Neural cell (in vitro differentiated cells): ENCODE measurements around the gene GOLGA6L2.

Source experiments
- CTCF ChIP-seq: fragments of 450-650 bp; IDR thresholded peaks from 2 replicates; pipeline ENCODE4 v1.5.1; 2014; ENCODE audit warnings: antibody characterized with exemption, mild to moderate bottlenecking, moderate library complexity; ENCODE audit not compliant: poor library complexity, severe bottlenecking
- EP300 ChIP-seq: fragments of 450-650 bp; conservative IDR thresholded peaks from 2 replicates; pipeline ENCODE4 v1.6.1; 2014; ENCODE audit warnings: antibody characterized with exemption, mild to moderate bottlenecking, moderate library complexity; ENCODE audit not compliant: poor library complexity, severe bottlenecking
- EZH2 ChIP-seq: fragments of 200-600, 300-800 bp; shearing (Covaris generic), sonication (generic); IDR thresholded peaks from 2 replicates; pipeline ENCODE4 v1.6.1; 2014; ENCODE audit warnings: antibody characterized with exemption, low read length, borderline replicate concordance, mild to moderate bottlenecking; ENCODE audit not compliant: insufficient read depth, poor library complexity, severe bottlenecking
- MXI1 ChIP-seq: fragments of 450-650 bp; conservative IDR thresholded peaks from 2 replicates; pipeline ENCODE4 v1.6.1; 2014; ENCODE audit warnings: antibody characterized with exemption, mild to moderate bottlenecking; ENCODE audit not compliant: poor library complexity, severe bottlenecking
- POLR2AphosphoS5 ChIP-seq: IDR thresholded peaks from 2 replicates; pipeline ENCODE4 v1.6.1; 2012
- RAD21 ChIP-seq: fragments of 450-650 bp; conservative IDR thresholded peaks from 2 replicates; pipeline ENCODE4 v1.6.1; 2014; ENCODE audit warnings: antibody characterized with exemption, mild to moderate bottlenecking, moderate library complexity
- REST ChIP-seq: IDR thresholded peaks from 2 replicates; pipeline ENCODE4 v1.6.1; 2012; ENCODE audit warnings: borderline replicate concordance
- SMC3 ChIP-seq: fragments of 450-650 bp; conservative IDR thresholded peaks from 2 replicates; pipeline ENCODE4 v1.6.1; 2014; ENCODE audit warnings: antibody characterized with exemption, mild to moderate bottlenecking, moderate library complexity; ENCODE audit not compliant: poor library complexity

- no peak for TF ChIP-seq POLR2AphosphoS5
- no peak for TF ChIP-seq EZH2
- no peak for TF ChIP-seq REST
- no peak for TF ChIP-seq EP300
- TF ChIP-seq CTCF = no peak
- TF ChIP-seq SMC3 = no peak
- TF ChIP-seq MXI1 = no peak
- no peak for TF ChIP-seq RAD21
Observed at GRCh38 chr15:23422099-23422945, 24.7 kb downstream of the GOLGA6L2 start.
